NCI-H82 treated with DMSO at 0.1 percent for 48 hours (cell line): Measurements from ENCODE around the gene PHF20.
A peak's percentile ranks its signal among the peaks of the same experiment; 100 is the strongest.
"Not testable (repeated sequence)": the region's sequence is repeated elsewhere in the genome, so short reads cannot be mapped to it uniquely, and the experiment has no call there.

ENCODE experiments used
- DNase-seq: peaks from one replicate; lab custom pipeline; 2025; ENCODE audit not compliant: unreplicated experiment; lab: John Stamatoyannopoulos, UW

Gene PHF20

DNA sequence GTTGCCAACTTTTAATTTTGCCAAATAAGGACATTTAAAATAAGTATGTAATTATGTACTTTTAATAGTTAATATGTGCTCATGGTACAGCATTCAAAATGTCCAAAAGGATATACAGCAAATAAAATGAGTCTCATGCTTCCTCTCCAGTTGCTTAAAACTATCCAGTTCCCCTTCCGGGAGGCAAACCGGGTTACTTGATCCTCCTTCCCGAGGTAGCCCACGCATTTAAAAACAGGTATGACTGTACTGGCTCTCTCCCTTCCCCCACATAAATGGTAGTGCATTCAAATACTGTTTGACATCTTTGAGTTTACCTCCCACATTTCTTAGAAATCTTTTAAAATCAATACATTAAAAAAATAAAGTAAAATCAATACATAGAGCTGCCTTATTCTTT is 66.4 kb downstream of the PHF20 start:
- no peak for DNase-seq

DNA sequence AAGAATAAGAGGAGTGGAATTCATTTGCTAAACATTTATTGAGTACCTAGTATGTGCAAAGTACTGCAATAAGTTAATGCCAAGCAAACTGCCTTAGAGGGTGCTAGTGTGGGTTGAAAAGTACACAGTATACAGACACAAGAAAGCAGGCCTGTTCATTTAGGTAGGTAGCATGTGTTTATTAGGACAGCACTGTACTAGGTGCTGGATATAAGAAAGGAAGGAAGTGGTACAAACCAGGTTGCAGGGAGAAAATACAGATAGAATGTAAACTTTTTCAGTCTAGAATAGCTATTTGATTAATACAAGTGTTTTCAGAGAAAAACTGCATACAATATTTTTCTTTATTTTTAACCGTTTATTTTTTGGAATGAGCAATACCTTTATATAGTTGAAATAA is 68.1 kb downstream of the PHF20 start:
- DNase-seq, result no peak

DNA sequence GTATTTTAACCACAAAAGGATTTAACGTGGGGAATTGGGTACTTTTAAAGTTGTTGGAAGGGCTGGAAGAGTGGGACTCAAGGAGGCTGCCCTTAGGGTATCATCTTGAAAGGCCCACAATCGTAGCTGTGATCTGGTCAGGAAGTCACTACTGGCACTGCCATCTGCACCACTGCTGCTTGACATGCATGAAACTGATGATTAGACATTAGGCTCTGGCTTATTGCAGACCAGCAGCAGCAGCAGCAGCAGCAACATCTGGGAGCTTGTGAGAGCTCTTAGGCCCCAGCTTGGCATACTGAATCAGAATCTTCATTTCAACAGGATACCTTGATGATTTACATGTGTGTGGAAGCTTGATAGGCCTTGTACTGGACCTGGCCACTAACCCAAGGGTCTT is 68.6 kb downstream of the PHF20 start:
- DNase-seq, result no peak

DNA sequence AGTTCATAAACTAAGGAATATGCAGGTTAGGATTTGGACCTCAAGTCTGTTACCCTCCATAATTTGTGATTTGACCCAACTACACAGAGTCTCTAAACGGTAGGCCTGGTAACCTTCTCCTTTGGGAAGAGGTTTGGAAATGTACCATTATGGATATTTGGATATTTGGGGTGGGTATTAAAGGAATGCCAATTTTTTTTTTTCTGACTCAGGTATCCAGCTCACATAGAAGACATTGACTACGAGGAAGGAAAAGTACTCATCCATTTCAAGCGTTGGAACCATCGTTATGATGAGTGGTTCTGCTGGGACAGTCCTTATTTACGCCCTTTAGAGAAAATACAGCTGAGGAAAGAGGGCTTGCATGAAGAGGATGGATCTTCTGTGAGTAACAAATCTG is 70.5 kb downstream of the PHF20 start:
- no peak for DNase-seq

DNA sequence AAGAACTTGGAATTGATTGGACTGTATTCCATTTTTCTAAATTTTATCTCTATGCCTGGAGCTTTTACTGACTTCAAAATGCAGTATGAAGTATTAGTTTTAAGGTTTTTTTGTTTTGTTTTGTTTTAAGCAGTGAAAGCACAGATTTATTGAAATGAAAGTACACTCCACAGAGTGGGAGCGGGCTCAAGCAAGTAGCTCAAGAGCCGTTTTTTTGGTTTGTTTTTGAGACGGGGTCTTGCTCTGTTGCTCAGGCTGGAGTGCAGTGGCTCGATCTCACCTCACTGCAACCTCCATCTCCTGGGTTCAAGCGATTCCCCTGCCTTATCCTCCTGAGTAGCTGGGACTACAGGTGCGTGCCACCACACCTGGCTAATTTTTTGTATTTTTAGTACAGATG is 72.1 kb downstream of the PHF20 start:
- not testable (repeated sequence) for DNase-seq

DNA sequence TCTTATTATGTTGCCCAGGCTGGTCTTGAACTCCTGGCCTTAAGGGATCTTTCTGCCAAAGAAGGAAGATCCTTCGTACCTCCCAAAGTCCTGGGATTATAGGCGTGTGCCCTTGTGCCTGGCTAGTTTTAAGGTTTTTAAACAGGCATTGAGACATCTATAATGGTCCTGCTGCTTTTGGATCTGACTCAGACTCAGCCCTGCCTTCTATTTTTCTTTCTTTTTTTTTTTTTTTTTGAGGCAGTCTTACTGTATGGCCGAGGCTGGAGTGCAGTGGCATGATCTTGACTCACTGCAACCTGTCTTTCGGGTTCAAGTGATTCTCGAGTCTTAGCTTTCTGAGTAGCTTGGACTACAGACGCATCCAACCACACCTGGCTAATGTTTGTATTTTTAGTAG is 73.7 kb downstream of the PHF20 start:
- DNase-seq, result no peak

DNA sequence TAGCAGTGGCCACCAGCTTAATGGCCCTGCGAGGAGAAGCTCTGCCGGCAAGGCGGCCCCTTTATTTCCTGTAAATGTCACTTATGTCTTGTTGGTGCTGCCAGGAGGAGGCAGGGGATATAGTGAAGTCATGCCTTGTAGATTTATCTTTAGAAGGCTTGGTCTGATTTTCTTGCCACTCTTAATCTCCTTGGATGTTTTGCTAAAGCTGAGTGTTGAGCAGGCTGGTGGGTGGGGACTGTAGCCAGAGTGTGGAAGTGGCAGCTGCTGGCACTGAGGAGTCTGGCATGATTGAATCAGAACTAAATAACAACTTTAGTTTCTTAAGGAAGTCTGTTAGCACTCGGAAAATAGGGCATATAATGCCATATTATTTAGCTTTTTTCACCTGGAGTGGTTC is 77.9 kb downstream of the PHF20 start:
- DNase-seq, result peak; percentile 71

DNA sequence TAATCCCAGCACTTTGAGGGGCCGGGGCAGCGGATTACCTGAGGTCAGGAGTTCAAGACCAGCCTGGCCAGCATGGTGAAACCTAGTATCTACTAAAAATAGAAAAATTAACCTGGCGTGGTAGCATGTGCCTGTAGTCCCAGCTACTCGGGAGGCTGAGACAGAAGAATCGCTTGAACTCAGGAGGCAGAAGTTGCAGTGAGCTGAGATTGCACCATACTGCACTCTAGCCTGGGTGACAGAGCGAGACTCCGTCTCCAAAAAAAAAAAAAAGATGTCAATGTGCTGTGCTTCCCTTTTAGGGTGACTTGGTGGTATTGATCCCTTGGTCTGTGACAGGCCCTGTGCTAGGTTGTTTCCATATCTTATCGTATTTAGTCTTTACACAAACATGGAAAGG is 79.8 kb downstream of the PHF20 start:
- not testable (repeated sequence) for DNase-seq

DNA sequence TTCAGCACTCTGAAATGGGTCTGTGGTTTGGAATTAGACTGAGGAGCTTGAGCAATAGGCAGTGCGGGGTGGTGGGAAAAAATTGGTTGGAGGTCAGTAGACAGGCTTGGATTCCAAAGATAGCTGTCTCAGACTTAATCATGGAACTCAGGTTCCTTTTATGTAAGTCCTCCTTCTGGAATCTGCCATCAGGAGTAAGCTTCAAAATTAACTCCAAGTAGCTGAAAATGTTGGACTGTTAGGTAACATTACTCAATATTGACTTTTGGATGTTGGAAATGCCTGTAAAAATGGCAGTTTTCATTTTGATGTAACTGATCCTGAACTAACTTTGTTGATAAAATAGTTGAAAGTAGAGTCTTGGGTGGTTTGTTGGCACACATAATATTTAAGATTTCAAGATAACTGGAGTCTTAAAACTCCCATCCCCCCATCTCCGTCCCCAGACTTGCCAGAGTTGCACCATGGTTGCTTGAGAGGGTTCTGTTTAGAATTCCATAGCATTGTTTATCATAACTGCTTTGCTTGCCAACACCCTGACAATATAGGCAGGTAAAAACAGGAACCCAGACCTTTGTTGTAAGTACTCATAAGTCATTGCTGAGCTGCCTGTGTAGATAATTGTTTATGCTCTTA is 83.0 kb downstream of the PHF20 start:
- peak; percentile 28 for DNase-seq

DNA sequence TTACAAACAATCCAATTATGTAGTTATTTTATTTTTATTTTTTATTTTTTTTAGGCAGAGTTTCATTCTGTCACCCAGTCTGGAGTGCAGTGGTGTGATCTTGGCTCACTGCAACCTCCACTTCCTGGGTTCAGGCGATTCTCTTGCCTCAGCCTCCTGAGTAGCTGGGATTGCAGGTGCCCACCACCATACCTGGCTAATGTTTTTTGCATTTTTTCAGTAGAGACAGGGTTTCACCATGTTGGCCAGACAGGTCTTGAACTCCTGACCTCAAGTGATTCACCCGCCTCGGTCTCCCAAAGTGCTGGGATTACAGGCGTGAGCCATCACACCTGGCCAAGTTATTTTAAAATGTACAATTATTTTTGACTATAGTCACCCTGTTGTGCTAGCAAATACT is 83.8 kb downstream of the PHF20 start:
- DNase-seq, result not testable (repeated sequence)

DNA sequence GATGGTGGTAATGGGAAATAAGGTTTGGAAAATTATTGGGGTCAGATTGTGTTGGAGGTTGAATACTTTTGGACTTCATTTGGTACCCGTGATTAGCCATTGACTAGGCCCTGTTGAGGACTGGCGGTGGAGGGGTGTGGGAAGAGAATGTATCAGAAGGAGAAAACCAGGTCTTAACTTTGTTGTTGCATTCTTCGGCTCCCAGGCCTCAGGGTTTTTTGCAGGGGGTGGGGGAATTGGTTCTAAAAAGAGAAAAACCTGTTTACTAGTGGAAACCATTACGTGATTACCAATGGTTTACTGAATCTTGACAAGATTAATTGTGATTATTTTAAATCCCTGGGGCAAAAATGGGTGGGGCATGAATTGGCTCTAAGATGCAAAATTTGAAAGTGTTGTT is 85.1 kb downstream of the PHF20 start:
- peak; percentile 16 for DNase-seq

DNA sequence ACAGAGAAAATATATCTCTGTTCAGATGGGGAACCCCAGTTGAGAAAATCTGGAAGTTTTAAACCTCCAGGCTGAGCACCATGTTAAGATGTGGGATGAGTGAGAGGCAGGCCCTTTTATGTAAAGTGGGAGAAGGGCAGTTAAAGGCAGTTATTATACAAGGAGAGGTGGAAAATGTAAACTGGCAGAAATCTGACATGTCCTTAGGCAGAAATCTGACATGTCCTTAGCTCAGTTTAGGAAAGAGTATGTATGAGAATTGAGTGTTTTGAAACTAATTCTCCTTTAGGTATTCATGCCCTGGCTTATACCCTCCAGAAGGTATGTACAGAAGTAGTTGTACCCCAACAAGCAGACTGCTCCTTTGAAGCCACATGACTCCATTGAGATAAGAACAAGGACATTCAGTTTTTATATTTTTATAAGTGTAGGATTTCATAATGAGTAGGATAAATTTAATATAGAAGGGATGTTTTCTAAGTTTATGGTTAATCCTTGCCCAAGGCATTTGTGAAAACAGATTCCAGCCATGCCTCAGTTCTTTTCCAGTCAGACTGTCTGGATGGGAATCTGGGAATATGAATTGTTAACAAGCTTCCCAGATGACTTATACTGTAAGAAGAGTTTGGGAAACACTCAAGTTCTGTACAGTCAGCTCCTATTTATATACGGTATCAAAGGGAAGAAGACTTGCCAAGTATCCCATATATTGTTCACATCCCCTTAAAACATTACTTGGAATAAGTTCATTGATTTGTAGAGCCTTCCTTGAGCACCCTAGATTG is 94.8 kb downstream of the PHF20 start:
- no peak for DNase-seq

DNA sequence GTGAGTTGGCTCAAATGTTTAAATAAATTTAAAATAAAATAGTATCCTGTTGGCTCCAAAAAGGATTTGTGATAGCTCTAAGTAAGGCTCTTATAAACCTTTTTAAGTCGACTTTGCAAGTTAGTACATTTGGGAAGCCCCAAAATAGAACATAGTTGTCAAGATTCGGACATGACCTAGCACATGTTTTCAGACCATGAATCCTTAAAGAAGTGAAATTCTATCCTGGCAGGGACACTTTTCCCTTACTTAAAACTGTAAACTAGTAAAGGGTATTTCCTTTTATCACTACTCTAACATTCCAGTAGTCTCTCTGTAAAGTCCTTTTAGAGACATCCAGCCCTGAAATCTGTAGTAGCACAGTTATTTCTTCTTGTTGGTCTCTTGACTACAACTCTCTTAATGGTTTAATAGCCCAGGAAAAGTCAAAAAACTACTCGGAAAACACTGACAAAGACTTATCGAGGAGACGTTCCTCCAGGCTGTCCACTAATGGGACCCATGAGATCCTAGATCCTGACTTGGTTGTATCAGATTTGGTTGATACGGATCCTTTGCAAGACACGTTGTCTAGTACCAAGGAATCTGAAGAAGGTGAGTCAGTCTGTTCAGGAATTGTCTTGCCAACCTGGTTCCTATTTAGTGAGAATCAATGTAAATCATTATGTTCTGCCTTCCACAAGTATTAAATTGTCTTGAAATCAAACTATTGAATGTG is 98.9 kb downstream of the PHF20 start:
- no peak for DNase-seq

DNA sequence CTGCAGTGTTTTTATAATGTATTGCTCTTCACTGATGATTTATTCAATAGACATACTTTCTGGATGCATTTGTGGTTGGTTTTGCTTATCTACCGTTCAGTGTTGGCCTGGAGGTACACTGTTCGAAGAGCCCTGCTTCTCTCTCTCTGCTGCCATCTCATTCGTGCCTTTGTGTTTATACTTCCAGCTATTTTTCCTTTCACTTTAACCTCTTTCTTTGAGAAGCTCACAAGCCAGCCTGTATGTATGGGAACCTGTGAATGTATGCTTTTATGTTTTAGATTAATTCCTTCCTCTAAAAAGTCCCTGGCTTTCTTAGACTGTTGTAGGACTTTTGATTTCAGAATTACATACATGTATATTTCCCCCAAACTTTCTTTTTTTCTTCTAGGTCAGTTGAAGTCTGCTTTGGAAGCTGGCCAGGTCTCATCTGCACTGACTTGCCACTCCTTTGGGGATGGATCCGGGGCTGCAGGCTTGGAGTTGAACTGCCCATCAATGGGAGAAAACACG is 99.5 kb downstream of the PHF20 start:
- no peak for DNase-seq

DNA sequence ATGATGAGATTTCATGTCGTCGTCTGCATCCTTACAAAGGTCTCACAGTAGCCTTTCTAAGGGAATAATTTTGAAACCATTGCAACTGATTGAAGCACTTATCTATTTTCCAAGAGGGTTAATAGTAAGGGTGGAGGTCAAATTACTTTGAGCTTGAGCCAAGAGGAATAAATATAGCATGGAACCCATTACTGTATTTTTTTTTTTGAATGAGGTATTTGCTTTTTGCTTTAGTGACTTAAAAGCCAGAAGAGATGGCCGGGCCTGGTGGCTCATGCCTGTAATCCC is 104.2 kb downstream of the PHF20 start:
- no peak for DNase-seq

DNA sequence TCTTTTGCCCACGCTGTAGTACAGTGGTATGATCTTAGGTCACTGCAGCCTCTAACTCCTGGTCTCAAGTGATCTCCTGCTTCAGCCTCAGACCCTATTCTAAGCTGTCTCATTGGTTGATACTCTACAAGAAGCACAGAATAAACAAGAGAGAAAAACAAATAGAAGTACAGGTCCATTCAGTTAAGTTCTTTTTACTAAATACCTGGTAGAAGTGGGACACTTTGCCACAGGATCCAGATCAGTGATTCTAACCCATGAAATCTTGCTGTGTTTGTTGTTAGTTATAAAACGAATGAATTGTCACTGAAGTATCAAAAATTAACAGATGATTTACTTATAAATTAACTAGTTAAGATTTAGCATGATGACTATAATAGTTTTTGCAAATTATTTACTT is 105.8 kb downstream of the PHF20 start:
- DNase-seq, result no peak

DNA sequence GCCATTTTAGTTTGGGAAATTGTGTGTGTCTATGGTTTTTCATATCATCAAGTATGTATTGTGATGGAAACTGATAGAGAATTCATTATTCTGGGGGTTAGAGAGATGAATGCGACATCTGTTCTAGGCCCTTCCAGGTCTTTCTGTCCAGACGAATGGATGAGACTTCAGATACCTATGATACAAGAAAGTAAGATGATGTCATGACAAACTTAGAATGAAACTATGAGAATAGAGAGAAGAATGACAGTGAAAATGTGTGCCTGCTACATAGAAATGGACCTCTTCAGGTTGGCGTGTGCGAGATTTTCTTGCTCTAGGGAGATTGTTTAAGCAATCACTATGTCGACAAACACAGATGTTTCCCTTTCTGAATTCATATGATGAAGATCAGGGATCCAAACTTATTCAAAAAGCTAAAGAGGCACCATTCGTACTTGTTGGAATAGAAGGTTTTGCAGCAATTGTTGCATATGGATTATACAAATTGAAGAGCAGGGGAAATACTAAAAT is 106.4 kb downstream of the PHF20 start:
- no peak for DNase-seq

DNA sequence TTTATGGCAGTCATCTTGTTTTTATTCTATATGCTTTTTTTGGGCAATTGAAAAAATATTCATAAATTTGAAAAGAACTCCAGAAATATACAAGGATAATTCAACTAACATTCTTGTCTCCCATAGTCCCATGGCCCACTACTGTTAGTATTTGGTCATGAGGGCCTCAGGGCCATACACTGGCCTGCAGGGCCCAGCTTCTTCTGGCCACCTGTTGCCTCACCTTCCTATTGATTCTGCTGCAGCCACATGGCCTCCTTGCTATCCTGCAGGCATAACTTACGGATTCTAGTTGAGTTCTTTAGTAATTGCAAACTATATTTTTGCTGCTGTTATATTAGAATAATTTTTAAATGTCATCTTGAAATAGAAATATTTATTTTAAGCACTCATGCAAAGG is 109.9 kb downstream of the PHF20 start:
- DNase-seq, result no peak

DNA sequence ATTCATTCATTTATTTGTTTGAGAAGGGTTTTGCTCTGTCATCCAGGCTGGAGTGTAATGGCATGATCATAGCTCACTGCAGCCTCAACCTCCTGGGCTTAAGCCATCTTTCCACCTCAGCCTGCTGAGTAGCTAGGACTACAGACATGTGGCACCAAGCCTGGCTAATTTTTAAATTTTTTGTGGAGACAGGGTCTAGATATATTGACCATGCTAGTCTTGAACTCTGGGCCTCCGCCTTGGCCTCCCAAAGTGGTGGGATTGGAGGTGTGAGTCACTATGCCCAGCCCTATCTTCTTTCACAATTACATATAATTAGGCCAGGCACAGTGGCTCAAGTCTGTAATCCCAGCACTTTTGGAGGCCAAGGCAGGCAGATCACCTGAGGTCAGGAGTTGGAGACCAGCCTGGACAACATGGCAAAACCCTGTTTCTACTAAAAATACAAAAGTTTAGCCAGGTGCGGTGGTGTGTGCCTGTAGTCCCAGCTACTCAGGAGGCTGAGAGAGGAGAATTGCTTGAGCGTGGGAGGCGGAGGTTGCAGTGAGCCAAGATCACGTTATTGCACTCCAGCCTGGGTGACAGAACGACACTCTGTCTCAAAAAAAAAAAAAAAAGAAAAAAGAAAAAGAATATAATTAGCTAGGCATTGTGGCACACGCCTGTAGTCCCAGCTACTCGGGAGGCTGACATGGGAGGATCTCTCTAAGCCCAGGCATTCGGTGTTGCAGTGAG is 110.8 kb downstream of the PHF20 start:
- DNase-seq, result not testable (repeated sequence)

DNA sequence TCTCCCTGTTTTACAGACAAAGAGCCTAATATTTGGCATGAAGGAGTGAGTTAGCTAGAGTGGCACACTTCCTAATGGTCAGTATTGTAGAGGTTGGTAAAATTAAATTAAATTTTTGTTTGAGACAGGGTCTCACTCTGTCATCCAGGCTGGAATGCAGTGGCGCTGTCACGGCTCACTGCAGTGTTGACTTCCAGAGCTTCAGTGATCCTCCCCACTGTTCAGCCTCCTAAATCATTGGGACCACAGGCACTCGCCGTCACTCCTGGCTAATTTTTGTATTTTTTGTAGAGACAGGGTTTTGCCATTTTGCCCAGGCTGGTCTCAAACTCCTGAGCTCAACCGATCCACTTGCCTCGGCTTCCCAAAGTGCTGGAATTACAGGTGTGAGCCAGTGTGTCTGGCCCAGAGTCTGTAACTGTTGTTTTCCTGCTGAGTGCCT is 111.5 kb downstream of the PHF20 start:
- no peak for DNase-seq
